Transverse colon (tissue), 4 donors: Measurements from ENCODE around the gene ZMIZ1. TPM values are rescaled to one million over a fixed set of nuclear protein-coding genes. Genes with fewer than 3 reads are reported as not detected.

Experiments
- DNase-seq: peaks from one replicate; pipeline ENCODE4 v3.0.0-alpha.2; 2019
- H3K27ac ChIP-seq, 4 donors: fragments of 200-600 bp; sonication (generic); 2 replicates each; pipeline ENCODE4 v1.5.1; 2016 to 2018; ENCODE audit warnings: inconsistent platforms in 4 of 4
- H3K27me3 ChIP-seq: fragments of 200-600 bp; sonication (generic); 2 replicates; pipeline ENCODE4 v1.5.1; 2017; ENCODE audit warnings: inconsistent platforms
- H3K36me3 ChIP-seq, 4 donors: fragments of 200-600 bp; sonication (generic); 2 replicates each; pipeline ENCODE4 v1.5.1; 2017 to 2019; ENCODE audit warnings: inconsistent platforms in 4 of 4
- H3K4me1 ChIP-seq, 4 donors: fragments of 200-600 bp; sonication (generic); 2 replicates each; pipeline ENCODE4 v1.5.1; 2017 to 2020; ENCODE audit warnings: inconsistent platforms in 4 of 4
- H3K4me3 ChIP-seq, 4 donors: fragments of 200-600 bp; sonication (generic); 1 replicate in 1 of 4; 2 replicates in 3 of 4; pipeline versions ENCODE4 v1.5.1 to v1.6.1; 2017 to 2019; ENCODE audit warnings: inconsistent platforms in 4 of 4
- H3K9me3 ChIP-seq, 2 donors: fragments of 200-600 bp; sonication (generic); 2 replicates each; pipeline ENCODE4 v1.5.1; 2017 to 2019; ENCODE audit warnings: inconsistent platforms in 2 of 2
- CTCF ChIP-seq, 5 experiments: fragments of 200-600 bp in 3 of 5; fragments of 450-650 bp in 2 of 5; sonication (generic) in 3 of 5; IDR thresholded peaks; 1 replicate in 2 of 5; 2 replicates in 3 of 5; pipeline ENCODE4 v1.5.1; 2016 to 2017; ENCODE audit warnings: antibody characterized with exemption in 5 of 5, inconsistent platforms in 3 of 5, mild to moderate bottlenecking in 2 of 5, moderate library complexity in 1 of 5
- EP300 ChIP-seq: sonication (generic); formaldehyde crosslinking; IDR thresholded peaks from one replicate; pipeline ENCODE4 v1.6.1; 2017; ENCODE audit warnings: antibody characterized with exemption, low read depth
- POLR2A ChIP-seq: fragments of 450-650 bp; IDR thresholded peaks from one replicate; pipeline ENCODE4 v1.6.1; 2016; ENCODE audit warnings: antibody characterized with exemption, mild to moderate bottlenecking, moderate library complexity
- POLR2AphosphoS5 ChIP-seq, 3 donors: sonication (generic); formaldehyde crosslinking; IDR thresholded peaks; one replicate each; pipeline ENCODE4 v1.6.1; 2016; ENCODE audit warnings: antibody characterized with exemption in 3 of 3
- WGBS, 2 donors: methylation state at CpG; one replicate each; pipeline ENCODE4 v1.1.5; 2018; ENCODE audit warnings: low coverage in 1 of 2; 5-methylcytosine and 5-hydroxymethylcytosine counted together
- in situ Hi-C, 4 donors: fragments of 200-750 bp; cut with MboI; loops; one replicate each; pipeline versions ENCODE4 v1.15.0 to v1.15.1; 2017; ENCODE audit warnings: low sequenced_read_pairs in 3 of 4, low pct_ligation_motif_present in 1 of 4, low pct_unique_long_range_greater_than_20kb in 1 of 4
- intact Hi-C: fragments of 100-400 bp; cut with DNase I; formaldehyde crosslinking; loops from one replicate; pipeline ENCODE4 v1.15.1; 2023; ENCODE audit warnings: low total_unique reads
- total RNA-seq, 4 donors: library from RNA; depleted of rRNA; stranded (reverse); fragments of >200 nt; gene quantifications; one replicate each; pipeline ENCODE4 v1.1.0, GENCODE V29; 2016

ZMIZ1 gene
- total RNA-seq, 4 donors from 2014 or later = 32.0 to 108 (median 63.0) TPM

GRCh38 chr10:79189181-79189580, 120.4 kb downstream of the ZMIZ1 start:
- Histone ChIP-seq H3K27me3 (no peaks in the 10 kb centered on the region), H3K9me3 (no peaks in the 10 kb centered on the region), H3K4me1 (peaks cover 24 to 49% (median 41%) of the 10 kb centered on the region in 4 donors), H3K27ac (no peak overlapping the region), H3K4me3 (no peak overlapping the region), H3K36me3 (no peaks in the 10 kb centered on the region)
- no peak for TF ChIP-seq POLR2AphosphoS5 (IDR thresholded peaks at IDR 0.05)
- intact Hi-C loops = loop anchor here (5.0 kb wide), 1 partner anchor 122 kb away; the partner anchor contains the start of gene ZMIZ1
- in situ Hi-C loops = loop anchor here in 3 of 4 donors (25.0 kb wide), 3 partner anchors 252 to 1152 kb away; partner anchors contain the start of genes POLR3A (in 2 of the 3) and RPS24 (in 2 of the 3)
- 93% methylated on average over 4 of the region's 4 CpGs; no CpG with 5 or more reads in 1 of the 2 donors for WGBS, 2 donors
- no peak for DNase-seq

- in situ Hi-C loops = loop anchor here (10.0 to 25.0 kb wide), 7 partner anchors 115 to 1153 kb away; partner anchors contain the start of genes POLR3A (in 2 of the 4) and RPS24 (in 2 of the 4)
- WGBS, 2 donors = 87 to 100% methylated on average over 1 to 10 of the region's 10 CpGs
- H3K27ac ChIP-seq = no peak overlapping the region
Measured at GRCh38 chr10:79189853-79190435, 121.2 kb downstream of the ZMIZ1 start.

GRCh38 chr10:79190740-79191261, 122.0 kb downstream of the ZMIZ1 start:
- WGBS, 2 donors = 77 to 80% methylated on average over 1 of the region's 1 CpG
- in situ Hi-C loops (loop anchor here (10.0 to 25.0 kb wide), 7 partner anchors 116 to 1154 kb away; partner anchors contain the start of genes POLR3A (in 2 of the 4) and RPS24 (in 2 of the 4)), intact Hi-C loops (loop anchor here (10.0 kb wide), 2 partner anchors 226 to 886 kb away; no protein-coding TSS in a partner anchor)

More at GRCh38 chr10:79189853-79190435, 121.2 kb downstream of the ZMIZ1 start:
- H3K4me3 ChIP-seq = no peak overlapping the region
- no peaks in the 10 kb centered on the region for H3K36me3 ChIP-seq
- intact Hi-C loops = loop anchor here (5.0 to 10.0 kb wide), 3 partner anchors 123 to 885 kb away; partner anchors contain the start of gene ZMIZ1
- no peaks in the 10 kb centered on the region for H3K27me3 ChIP-seq
- no peak for DNase-seq
- H3K4me1 ChIP-seq = peaks cover 19 to 45% (median 37%) of the 10 kb centered on the region in 4 donors
- TF ChIP-seq POLR2AphosphoS5 (IDR thresholded peaks at IDR 0.05) (no peak), POLR2A (no peak), CTCF (IDR thresholded peaks at IDR 0.05) (no peak), EP300 (no peak)
- H3K9me3 ChIP-seq = no peaks in the 10 kb centered on the region

GRCh38 chr10:79191951-79192676, 123.3 kb downstream of the ZMIZ1 start:
- TF ChIP-seq CTCF (IDR thresholded peaks at IDR 0.05) = no peak
- TF ChIP-seq POLR2AphosphoS5 (IDR thresholded peaks at IDR 0.05) = no peak
- TF ChIP-seq EP300 = no peak
- TF ChIP-seq POLR2A = no peak
- Histone ChIP-seq H3K4me1 (peaks cover 14 to 33% (median 21%) of the 10 kb centered on the region in 4 donors), H3K27ac (peak overlapping the region in 2 of 4 donors; percentile 10 to 34), H3K9me3 (no peaks in the 10 kb centered on the region), H3K36me3 (no peaks in the 10 kb centered on the region), H3K4me3 (no peak overlapping the region), H3K27me3 (no peaks in the 10 kb centered on the region)
- DNase-seq = no peak
- intact Hi-C loops = loop anchor here (10.0 kb wide), 2 partner anchors 227 to 887 kb away; no protein-coding TSS in a partner anchor
- 70% methylated on average over 4 of the region's 4 CpGs; no CpG with 5 or more reads in 1 of the 2 donors for WGBS, 2 donors
- in situ Hi-C loops = loop anchor here (10.0 to 25.0 kb wide), 7 partner anchors 117 to 1155 kb away; partner anchors contain the start of genes POLR3A (in 2 of the 4) and RPS24 (in 2 of the 4)

More at GRCh38 chr10:79190740-79191261, 122.0 kb downstream of the ZMIZ1 start:
- Histone ChIP-seq H3K27me3 (no peaks in the 10 kb centered on the region), H3K9me3 (no peaks in the 10 kb centered on the region), H3K36me3 (no peaks in the 10 kb centered on the region), H3K4me3 (no peak overlapping the region), H3K4me1 (peaks cover 20 to 41% (median 34%) of the 10 kb centered on the region in 4 donors), H3K27ac (no peak overlapping the region)
- no peak for DNase-seq
- TF ChIP-seq CTCF (IDR thresholded peaks at IDR 0.05) (no peak), EP300 (no peak), POLR2AphosphoS5 (IDR thresholded peaks at IDR 0.05) (no peak), POLR2A (no peak)
